ENCODE measurements around the gene RIMBP2.

RIMBP2 gene

GRCh38 chr12:130626601-130627000, 89.5 kb downstream of the RIMBP2 start:
- no peaks in the 10 kb centered on the region for H4K20me1 ChIP-seq (ENCODE audit: insufficient read depth)
- no peaks in the 10 kb centered on the region for H3K4me1 ChIP-seq (ENCODE audit: low read depth, poor library complexity, severe bottlenecking)
- H3K4me3 ChIP-seq (IDR thresholded peaks at IDR 0.05; ENCODE audit: insufficient read depth, low read depth, low read length), result no peak overlapping the region
- no peak for TF ChIP-seq CTCF (conservative IDR thresholded peaks at IDR 0.05; ENCODE audit: low read depth, low read length)
- H3K36me3 ChIP-seq (ENCODE audit: insufficient read depth), result no peaks in the 10 kb centered on the region
- no peak overlapping the region for H2AFZ ChIP-seq (ENCODE audit: low read depth)
- no peak overlapping the region for H3K9ac ChIP-seq
- no peak overlapping the region for H3K4me2 ChIP-seq
- no peaks in the 10 kb centered on the region for H3K79me2 ChIP-seq (ENCODE audit: insufficient read depth, low read depth)
- H3K27ac ChIP-seq, result no peak overlapping the region
- H3K27me3 ChIP-seq (ENCODE audit: insufficient read depth, low read depth), result no peaks in the 10 kb centered on the region

GRCh38 chr12:130625201-130625600, 90.9 kb downstream of the RIMBP2 start:
- no peak overlapping the region for H3K9ac ChIP-seq
- H3K27ac ChIP-seq, result no peak overlapping the region
- H3K36me3 ChIP-seq (ENCODE audit: insufficient read depth), result no peaks in the 10 kb centered on the region
- no peaks in the 10 kb centered on the region for H4K20me1 ChIP-seq (ENCODE audit: insufficient read depth)
- H3K27me3 ChIP-seq (ENCODE audit: insufficient read depth, low read depth), result no peaks in the 10 kb centered on the region
- no peaks in the 10 kb centered on the region for H3K79me2 ChIP-seq (ENCODE audit: insufficient read depth, low read depth)
- no peak overlapping the region for H3K4me2 ChIP-seq
- no peaks in the 10 kb centered on the region for H3K4me1 ChIP-seq (ENCODE audit: low read depth, poor library complexity, severe bottlenecking)
- no peak overlapping the region for H2AFZ ChIP-seq (ENCODE audit: low read depth)
- no peak for TF ChIP-seq CTCF (conservative IDR thresholded peaks at IDR 0.05; ENCODE audit: low read depth, low read length)
- H3K4me3 ChIP-seq (IDR thresholded peaks at IDR 0.05; ENCODE audit: insufficient read depth, low read depth, low read length), result no peak overlapping the region

- H2AFZ ChIP-seq (ENCODE audit: low read depth), result no peak overlapping the region
- H3K9ac ChIP-seq, result no peak overlapping the region
- no peaks in the 10 kb centered on the region for H4K20me1 ChIP-seq (ENCODE audit: insufficient read depth)
- H3K36me3 ChIP-seq (ENCODE audit: insufficient read depth), result no peaks in the 10 kb centered on the region
- H3K4me3 ChIP-seq (IDR thresholded peaks at IDR 0.05; ENCODE audit: insufficient read depth, low read depth, low read length), result no peak overlapping the region
- no peak overlapping the region for H3K27ac ChIP-seq
- no peaks in the 10 kb centered on the region for H3K79me2 ChIP-seq (ENCODE audit: insufficient read depth, low read depth)
- no peak for TF ChIP-seq CTCF (conservative IDR thresholded peaks at IDR 0.05; ENCODE audit: low read depth, low read length)
- H3K4me1 ChIP-seq (ENCODE audit: low read depth, poor library complexity, severe bottlenecking), result no peaks in the 10 kb centered on the region
- no peak overlapping the region for H3K4me2 ChIP-seq
- no peaks in the 10 kb centered on the region for H3K27me3 ChIP-seq (ENCODE audit: insufficient read depth, low read depth)
Observed at GRCh38 chr12:130622803-130623202, 93.3 kb downstream of the RIMBP2 start.

- no peak for TF ChIP-seq CTCF (conservative IDR thresholded peaks at IDR 0.05; ENCODE audit: low read depth, low read length)
- H3K4me2 ChIP-seq, result no peak overlapping the region
- H2AFZ ChIP-seq (ENCODE audit: low read depth), result no peak overlapping the region
- H3K9ac ChIP-seq, result no peak overlapping the region
- H3K27me3 ChIP-seq (ENCODE audit: insufficient read depth, low read depth), result no peaks in the 10 kb centered on the region
- H3K27ac ChIP-seq, result no peak overlapping the region
- no peak overlapping the region for H3K4me3 ChIP-seq (IDR thresholded peaks at IDR 0.05; ENCODE audit: insufficient read depth, low read depth, low read length)
- H3K79me2 ChIP-seq (ENCODE audit: insufficient read depth, low read depth), result no peaks in the 10 kb centered on the region
- H3K4me1 ChIP-seq (ENCODE audit: low read depth, poor library complexity, severe bottlenecking), result no peaks in the 10 kb centered on the region
- H3K36me3 ChIP-seq (ENCODE audit: insufficient read depth), result no peaks in the 10 kb centered on the region
- H4K20me1 ChIP-seq (ENCODE audit: insufficient read depth), result no peaks in the 10 kb centered on the region
Observed at GRCh38 chr12:130621696-130622298, 94.3 kb downstream of the RIMBP2 start.
